ENCODE measurements around the gene P4HB.

P4HB gene

GRCh38 chr17:81824595-81824994, 35.7 kb downstream of the P4HB start:
- no peak for FAIRE-seq

- no peak for FAIRE-seq
Measured at GRCh38 chr17:81823820-81824550, 36.4 kb downstream of the P4HB start.

GRCh38 chr17:81822996-81823819, 37.1 kb downstream of the P4HB start:
- FAIRE-seq = no peak

GRCh38 chr17:81822312-81822637, 38.1 kb downstream of the P4HB start:
- FAIRE-seq = no peak

GRCh38 chr17:81821603-81822311, 38.6 kb downstream of the P4HB start:
- no peak for FAIRE-seq

- no peak for FAIRE-seq
Measured at GRCh38 chr17:81821147-81821546, 39.2 kb downstream of the P4HB start.

- no peak for FAIRE-seq
Measured at GRCh38 chr17:81819708-81820107, 40.6 kb downstream of the P4HB start.

- no peak for FAIRE-seq
Measured at GRCh38 chr17:81817758-81818147, 42.6 kb downstream of the P4HB start.

GRCh38 chr17:81815646-81815986, 44.7 kb downstream of the P4HB start:
- FAIRE-seq = no peak

- FAIRE-seq = no peak
Measured at GRCh38 chr17:81814748-81815645, 45.3 kb downstream of the P4HB start.

- no peak for FAIRE-seq
Measured at GRCh38 chr17:81813861-81814683, 46.3 kb downstream of the P4HB start.

GRCh38 chr17:81813371-81813684, 47.0 kb downstream of the P4HB start:
- no peak for FAIRE-seq

- no peak for FAIRE-seq
Measured at GRCh38 chr17:81812571-81813370, 47.6 kb downstream of the P4HB start.

- no peak for FAIRE-seq
Measured at GRCh38 chr17:81811705-81812570, 48.4 kb downstream of the P4HB start.

GRCh38 chr17:81810892-81811704, 49.2 kb downstream of the P4HB start:
- no peak for FAIRE-seq

GRCh38 chr17:81810476-81810875, 49.9 kb downstream of the P4HB start:
- no peak for FAIRE-seq

- FAIRE-seq = no peak
Measured at GRCh38 chr17:81809556-81809998, 50.8 kb downstream of the P4HB start.

GRCh38 chr17:81808778-81809555, 51.4 kb downstream of the P4HB start:
- no peak for FAIRE-seq

All from endometrium (tissue), 2 donors.